ENCODE measurements around the gene OTOP2.

The OTOP2 gene

DNA sequence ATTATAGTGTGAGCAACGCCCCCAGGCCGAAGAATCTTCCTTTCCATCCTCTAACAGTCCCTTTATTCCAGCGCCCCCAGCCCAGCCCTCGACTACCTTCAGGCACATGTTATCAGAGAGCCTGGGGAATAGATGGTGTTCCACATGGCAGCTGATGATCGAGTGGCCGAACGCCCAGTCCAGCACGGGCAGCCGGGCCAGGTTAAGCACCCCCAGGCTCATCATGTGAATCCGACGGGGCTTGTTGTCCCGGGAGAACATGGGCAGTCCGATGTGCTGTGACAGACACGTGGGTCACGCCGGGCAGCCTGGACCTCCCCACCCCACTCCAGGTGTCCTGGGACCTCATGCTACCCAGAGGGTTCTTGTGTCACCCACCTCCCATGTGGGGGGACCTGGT is 44.8 kb upstream of the OTOP2 start:
- H3K4me3 ChIP-seq (ENCODE audit: low read length): no peak overlapping the region
- TF ChIP-seq, protein P1, sequence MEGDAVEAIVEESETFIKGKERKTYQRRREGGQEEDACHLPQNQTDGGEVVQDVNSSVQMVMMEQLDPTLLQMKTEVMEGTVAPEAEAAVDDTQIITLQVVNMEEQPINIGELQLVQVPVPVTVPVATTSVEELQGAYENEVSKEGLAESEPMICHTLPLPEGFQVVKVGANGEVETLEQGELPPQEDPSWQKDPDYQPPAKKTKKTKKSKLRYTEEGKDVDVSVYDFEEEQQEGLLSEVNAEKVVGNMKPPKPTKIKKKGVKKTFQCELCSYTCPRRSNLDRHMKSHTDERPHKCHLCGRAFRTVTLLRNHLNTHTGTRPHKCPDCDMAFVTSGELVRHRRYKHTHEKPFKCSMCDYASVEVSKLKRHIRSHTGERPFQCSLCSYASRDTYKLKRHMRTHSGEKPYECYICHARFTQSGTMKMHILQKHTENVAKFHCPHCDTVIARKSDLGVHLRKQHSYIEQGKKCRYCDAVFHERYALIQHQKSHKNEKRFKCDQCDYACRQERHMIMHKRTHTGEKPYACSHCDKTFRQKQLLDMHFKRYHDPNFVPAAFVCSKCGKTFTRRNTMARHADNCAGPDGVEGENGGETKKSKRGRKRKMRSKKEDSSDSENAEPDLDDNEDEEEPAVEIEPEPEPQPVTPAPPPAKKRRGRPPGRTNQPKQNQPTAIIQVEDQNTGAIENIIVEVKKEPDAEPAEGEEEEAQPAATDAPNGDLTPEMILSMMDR (conservative IDR thresholded peaks at IDR 0.05; ENCODE audit: low read depth, low read length): no peak
- no peak for DNase-seq (ENCODE audit: low read depth)

DNA sequence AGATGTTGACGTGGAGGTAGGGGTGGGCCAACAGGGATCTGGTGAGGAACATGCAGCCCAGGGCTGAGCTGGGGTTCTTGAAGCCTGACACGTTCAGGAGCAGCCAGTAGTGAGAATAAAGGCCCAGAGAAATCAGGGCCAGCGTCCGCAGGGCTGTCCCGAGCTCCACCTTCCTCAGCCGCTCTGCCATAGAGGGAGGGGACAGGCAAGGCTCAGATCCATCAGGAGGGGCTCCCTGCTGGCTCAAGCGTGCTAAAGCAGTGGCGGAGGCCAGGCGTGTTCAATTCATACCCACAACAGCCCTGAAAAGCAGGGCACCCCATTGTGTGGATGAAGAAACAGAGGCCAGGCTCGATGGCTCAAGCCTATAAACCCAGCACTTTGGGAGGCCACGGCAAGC is 43.0 kb upstream of the OTOP2 start:
- TF ChIP-seq, protein P1 (conservative IDR thresholded peaks at IDR 0.05; ENCODE audit: low read depth, low read length): no peak
- H3K4me3 ChIP-seq (ENCODE audit: low read length): no peak overlapping the region
- no peak for DNase-seq (ENCODE audit: low read depth)

DNA sequence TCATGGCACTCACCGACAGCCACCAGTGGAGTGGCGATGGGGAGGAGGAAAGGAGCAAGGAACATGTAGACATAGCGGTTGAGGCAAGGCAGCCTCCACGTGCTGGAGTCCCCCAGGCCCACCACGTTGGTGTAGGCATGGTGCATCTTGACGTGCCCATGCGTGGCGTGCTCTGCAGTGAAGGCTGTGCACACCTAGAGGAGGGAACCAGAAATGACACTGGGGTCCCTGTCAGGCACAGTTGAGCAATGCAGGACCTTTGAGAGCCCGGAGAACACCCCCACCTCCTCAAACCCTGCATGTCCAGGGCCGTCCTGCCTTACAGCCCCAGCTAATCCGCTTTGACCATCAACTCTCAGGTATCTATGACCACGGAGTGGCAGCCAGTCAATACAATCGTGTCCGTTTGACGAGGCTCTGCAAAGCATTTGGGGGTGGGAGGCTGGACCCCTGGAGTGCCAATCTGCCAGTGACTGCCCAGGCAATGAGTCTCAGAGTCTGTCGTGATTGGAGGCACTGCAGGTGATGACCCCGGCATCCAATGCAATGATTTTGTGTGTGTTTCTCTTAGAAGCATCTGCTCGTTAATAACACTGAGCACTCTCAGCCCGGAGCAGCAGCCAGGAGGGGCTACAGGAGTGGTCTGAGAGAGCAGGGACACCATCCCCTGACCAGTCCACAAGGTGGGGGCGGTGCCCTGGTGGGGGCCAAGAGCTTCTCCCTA is 41.4 kb upstream of the OTOP2 start:
- DNase-seq (ENCODE audit: low read depth): no peak
- no peak overlapping the region for H3K4me3 ChIP-seq (ENCODE audit: low read length)
- TF ChIP-seq, protein P1 (conservative IDR thresholded peaks at IDR 0.05; ENCODE audit: low read depth, low read length): no peak

DNA sequence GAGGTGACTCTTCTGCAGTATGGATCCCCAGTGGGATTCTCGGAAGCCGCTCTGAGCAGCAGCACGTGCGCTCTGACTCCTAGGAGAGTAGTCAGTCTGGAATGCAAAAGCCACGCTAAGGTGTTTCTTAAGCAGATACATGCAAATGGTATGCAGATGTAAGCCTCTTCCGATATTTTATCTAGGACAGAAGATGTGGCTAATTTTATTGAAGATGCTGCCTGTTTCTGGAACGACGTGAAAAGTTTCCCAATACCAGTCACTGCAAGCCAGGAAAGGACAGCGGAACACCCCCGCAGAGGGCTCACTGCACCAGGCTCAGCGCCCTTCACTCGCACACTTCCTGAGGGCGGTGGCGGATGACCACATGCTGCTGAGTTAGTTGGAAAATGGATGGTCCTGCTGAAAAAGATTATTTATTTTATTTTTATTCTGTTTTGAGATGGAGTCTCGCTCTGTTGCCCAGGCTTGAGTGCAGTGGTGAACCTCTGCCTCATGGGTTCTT is 40.8 kb upstream of the OTOP2 start:
- no peak for DNase-seq (ENCODE audit: low read depth)
- TF ChIP-seq, protein P1 (conservative IDR thresholded peaks at IDR 0.05; ENCODE audit: low read depth, low read length): no peak
- H3K4me3 ChIP-seq (ENCODE audit: low read length): no peak overlapping the region

DNA sequence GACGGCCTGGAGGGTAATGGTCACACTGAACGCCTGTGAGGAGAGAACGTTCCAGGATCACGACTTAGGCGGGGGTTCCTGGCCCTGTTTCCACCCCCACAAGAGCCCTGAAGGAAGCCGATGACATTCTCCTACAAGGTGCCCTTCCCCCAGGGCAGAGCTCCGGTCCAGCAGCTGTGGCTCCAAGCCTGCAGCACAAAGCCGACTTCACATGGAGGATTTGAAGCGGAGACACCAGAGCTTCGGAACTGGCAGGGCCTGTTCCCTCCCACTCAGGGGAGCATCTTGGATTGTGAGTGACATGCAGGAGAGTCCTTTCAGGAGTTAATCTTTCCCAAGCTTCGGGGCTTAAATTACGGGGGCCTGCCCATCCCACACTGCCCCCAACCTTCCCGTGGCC is 35.6 kb upstream of the OTOP2 start:
- H3K4me3 ChIP-seq (ENCODE audit: low read length): no peak overlapping the region
- DNase-seq (ENCODE audit: low read depth): no peak
- TF ChIP-seq, protein P1 (conservative IDR thresholded peaks at IDR 0.05; ENCODE audit: low read depth, low read length): no peak

DNA sequence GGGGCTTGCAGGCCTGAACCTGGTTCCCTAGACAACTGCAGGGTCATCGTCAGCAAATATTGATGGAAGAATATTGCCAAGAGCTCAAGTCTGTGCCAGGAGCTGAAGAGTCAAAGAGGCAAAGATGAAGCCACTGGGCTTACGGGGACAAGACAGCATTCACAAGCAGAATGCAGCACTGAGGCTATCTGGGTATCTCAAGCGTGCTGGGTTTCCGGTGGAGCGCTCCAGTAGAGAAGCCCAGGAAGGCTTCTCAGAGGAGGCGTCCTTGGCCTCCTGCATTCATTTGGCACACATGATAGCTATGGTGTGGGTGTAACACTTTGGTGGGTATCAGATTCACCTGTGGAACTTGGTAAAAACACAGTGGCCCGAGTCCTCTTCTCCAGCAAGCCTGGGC is 33.5 kb upstream of the OTOP2 start:
- no peak overlapping the region for H3K4me3 ChIP-seq (ENCODE audit: low read length)
- no peak for DNase-seq (ENCODE audit: low read depth)
- TF ChIP-seq, protein P1 (conservative IDR thresholded peaks at IDR 0.05; ENCODE audit: low read depth, low read length): no peak

Measured in retinal pigment epithelial cell (primary cell).